Subcutaneous adipose tissue (tissue), 4 donors: ENCODE measurements around the gene LRRC46. TPM values are rescaled to one million over a fixed set of nuclear protein-coding genes. Genes with fewer than 3 reads are reported as not detected.

Source experiments
- CTCF ChIP-seq: fragments of 450-650 bp; IDR thresholded peaks from one replicate; pipeline ENCODE4 v1.5.1; 2016; ENCODE audit warnings: low read depth, mild to moderate bottlenecking, control low read depth, antibody characterized with exemption, moderate library complexity
- total RNA-seq, 4 donors: library from RNA; depleted of rRNA; stranded (reverse); fragments of >200 nt; gene quantifications; one replicate each; pipeline ENCODE4 v1.1.0, GENCODE V29; 2016

LRRC46 gene
- total RNA-seq, 4 donors from 2014 or later, result 0.66 TPM; not detected in 3

GRCh38 chr17:47821031-47821423, 10.4 kb upstream of the LRRC46 start:
- no peak for TF ChIP-seq CTCF

- no peak for TF ChIP-seq CTCF
Measured at GRCh38 chr17:47821424-47822391, 9.8 kb upstream of the LRRC46 start, which contains the start of gene OSBPL7. OSBPL7 (minus strand) TSS chr17:47821794; CDS start chr17:47820278, 1,516 bp downstream.

- TF ChIP-seq CTCF, result no peak
Measured at GRCh38 chr17:47822785-47823184, 8.7 kb upstream of the LRRC46 start.

GRCh38 chr17:47823519-47823918, 8.0 kb upstream of the LRRC46 start:
- TF ChIP-seq CTCF, result no peak

- TF ChIP-seq CTCF, result no peak
Measured at GRCh38 chr17:47829870-47830269, 1.6 kb upstream of the LRRC46 start.

- TF ChIP-seq CTCF, result no peak
Measured at GRCh38 chr17:47830396-47831002, 971 bp upstream of the LRRC46 start.

GRCh38 chr17:47831934-47832327, 461 bp downstream of the LRRC46 start:
- TF ChIP-seq CTCF, result no peak
